Pons (tissue), 1 donor: ENCODE data around the gene ZNF335.
"Not testable (repeated sequence)": the region's sequence is repeated elsewhere in the genome, so short reads cannot be mapped to it uniquely, and the experiment has no call there.

Experiments used
- DNase-seq: peaks from one replicate; pipeline ENCODE4 v3.0.0-alpha.2; 2016; ENCODE audit warnings: low spot score

Gene ZNF335

DNA sequence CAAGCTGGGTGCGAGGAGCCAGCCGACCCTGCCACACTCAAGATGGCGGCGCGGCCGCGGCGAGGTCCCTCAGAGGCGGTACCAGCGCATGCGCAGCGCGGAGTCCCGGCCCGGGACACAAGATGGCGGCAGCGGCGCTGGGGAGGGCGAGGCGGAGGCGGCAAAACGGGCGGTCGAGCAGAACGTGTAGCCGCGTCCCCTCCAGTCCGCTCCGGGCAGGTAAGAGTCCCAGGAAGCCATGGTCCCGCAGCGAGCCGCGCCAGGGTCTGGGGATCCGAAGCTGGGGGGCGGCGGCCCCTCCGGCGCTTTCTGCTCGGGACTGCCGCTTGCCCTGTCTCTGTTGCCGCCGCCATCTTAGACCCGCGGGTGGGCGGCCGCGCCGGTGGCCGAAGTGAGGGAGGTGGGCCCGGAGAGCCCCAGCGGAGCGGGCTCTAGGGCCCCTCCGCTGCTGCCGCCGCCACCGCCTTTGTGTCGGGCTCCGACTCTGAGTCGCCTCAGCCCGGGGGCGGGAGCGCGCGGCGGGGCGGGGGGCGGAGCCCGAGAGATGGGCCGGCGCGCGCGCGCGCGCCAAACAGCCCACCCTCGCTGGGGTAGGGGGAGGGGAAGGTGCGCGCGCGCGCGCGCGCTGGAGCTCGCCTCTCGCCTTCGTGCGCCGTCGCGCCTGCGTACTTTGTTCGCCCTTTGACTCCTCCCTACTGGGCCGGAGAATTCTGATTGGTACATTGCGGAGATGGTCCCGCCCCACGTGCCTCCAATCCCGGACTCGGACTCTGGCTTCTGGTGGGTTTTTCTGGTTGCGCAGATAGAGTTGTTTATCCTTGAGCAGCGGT, 37.2 kb downstream of the ZNF335 start, which contains the start of gene PCIF1:
PCIF1 (plus strand) TSS at position 98 of the 830 bp plus-strand sequence. CDS start 4,317 bp downstream, outside the sequence.
- DNase-seq = peak; percentile 99

DNA sequence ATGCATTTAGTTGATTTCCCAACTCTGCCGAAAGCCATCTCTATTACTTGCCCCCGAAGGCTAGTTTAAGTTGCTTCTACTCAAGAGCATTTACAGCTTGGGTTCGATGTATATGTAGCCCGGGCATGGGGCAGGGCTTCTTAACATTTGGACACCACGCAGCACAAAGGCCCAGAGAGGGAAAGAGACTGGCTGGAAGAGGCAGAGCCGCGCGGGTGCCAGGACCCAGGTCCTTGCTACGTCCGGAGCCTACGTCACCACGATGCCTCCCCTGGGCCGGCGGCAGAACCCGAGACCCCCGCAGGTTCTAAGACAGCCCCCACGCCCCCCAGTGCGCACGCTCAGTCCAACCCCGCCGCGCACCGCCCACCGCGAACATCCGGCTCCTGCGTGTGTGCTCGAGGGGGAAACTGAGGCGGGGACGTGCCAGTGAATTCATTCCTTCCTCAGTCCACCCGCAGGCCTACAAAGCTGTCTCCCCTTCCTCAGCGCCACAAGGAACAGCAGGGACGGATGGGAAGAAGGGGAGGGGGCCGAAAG, 37.9 kb downstream of the ZNF335 start:
- no peak for DNase-seq

DNA sequence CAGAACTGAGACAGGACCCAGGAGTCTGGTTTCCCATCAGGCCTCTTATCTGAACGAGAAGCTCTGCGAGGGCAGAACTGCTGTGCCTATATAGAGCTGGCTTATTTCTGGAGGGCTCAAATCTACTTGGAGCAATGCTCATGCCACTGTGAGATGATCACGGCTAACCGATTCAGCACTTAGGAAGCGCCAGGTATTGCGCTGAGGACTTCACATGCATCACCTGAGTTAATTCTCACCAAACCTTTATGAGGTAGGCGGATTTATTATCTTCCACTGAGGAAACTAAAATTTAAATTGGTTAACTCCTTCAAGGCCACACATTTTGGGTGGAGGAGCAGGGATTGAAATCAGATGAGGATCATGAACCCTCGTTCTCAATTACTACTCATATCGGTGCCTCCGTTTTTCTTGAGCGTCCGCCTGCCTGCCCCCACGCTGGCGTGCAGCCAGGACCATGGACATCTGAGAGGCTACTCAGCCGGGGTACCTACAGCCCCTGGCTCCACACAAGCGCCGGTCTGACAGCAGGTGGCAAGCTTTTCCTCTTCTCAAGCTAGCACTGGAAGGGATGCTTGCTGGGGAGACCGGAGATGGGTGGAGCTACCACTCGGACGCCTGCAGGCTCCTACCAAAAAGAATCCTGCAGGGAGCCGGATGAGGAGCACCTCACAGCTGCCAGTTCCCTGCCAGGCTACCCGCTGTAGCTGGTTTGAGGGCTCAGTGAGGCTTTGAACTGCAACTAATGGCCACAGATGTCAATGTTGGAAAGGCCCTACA, 38.5 kb downstream of the ZNF335 start:
- DNase-seq = peak; percentile 71

- not testable (repeated sequence) for DNase-seq
Measured at GRCh38 chr20:45931680-45932079, 40.3 kb downstream of the ZNF335 start.

DNA sequence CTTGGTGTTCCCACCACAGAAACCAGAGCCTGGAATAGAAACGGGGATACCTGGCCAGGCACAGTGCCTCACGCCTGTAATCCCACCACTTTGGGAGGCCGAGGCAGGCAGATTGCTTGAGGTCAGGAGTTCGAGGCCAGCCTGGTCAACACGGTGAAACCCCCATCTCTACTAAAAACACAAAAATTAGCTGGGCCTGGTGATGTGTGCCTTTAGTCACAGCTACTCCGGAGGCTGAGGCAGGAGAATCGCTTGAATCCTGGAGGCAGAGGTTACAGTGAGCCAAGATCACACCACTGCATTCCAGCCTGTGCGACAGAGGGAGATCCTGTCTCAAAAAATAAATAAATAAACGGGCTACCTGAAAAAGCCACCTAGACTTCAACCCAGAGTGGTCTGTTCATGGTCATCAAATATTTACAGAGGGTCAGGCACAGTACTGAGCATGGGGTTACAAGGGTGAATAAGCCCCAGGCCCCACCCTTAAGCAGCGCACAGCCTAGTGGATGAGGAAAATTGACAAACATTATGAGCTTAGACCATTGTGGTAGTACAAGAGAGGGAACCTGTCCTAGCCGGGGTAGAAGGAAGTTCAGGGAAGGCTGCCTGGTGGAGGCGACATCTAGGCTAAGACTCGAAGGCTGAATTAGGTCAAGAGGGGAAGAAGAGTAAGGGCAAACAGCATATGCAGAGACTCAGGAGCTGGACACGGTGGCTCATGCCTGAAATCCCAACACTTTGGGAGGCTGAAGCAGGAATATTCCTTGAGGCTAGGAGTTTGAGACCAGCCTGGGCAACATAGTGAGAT, 44.7 kb downstream of the ZNF335 start:
- DNase-seq = no peak

DNA sequence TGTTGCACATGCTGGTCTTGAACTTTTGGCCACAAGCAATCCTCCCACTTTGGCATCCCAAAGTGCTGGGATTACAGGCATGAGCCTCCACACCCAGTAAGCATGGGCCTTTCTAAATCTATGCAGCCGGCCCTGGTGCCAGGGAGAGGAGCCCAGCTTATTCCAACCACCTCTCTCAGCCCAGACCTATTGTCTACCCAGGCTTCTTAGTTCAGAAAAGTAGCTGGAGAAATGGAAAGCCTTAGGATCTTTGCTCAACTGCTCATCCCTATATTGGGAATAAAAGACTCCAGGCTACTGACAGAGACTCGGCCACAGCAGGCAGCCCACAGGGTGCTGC, 45.3 kb downstream of the ZNF335 start:
- no peak for DNase-seq

- no peak for DNase-seq
Measured at GRCh38 chr20:45925821-45926506, 46.0 kb downstream of the ZNF335 start.

DNA sequence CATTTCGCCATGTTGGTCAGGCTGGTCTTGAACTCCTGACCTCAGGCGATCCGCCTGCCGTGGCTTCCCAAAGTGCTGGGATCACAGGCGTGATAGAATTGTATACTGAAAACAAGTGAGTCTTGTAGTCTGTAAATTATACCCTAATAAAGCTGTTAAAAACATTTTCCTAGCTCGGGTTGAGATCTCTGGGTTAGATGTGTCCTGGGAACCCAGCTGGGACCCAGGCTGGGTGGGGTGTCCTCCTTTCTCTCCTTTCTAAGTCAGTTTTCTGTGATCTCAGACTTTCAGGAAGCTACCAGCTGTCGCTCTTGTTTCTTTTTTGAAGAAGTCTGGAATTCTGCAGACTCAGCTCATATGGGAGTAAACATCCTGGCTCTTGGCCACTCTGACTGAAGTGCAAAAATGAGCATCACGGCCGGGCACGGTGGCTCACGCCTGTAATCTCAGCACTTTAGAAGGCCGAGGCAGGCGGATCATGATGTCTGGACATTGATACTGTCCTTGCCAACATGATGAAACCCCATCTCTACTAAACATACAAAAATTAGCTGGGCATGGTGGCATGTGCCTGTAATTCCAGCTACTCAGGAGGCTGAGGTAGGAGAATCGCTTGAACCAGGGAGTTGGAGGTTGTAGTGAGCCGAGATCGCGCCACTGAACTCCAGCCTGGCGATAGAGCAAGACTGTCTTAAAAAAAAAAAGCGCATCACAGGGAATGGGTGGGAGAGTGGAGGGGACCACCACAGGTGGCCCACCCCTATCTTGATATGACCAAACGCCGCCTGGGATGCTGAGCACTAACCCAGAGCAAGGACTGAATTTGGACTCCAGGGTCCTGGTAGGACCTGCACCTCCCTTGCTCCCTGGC, 47.4 kb downstream of the ZNF335 start:
- DNase-seq = peak; percentile 81

DNA sequence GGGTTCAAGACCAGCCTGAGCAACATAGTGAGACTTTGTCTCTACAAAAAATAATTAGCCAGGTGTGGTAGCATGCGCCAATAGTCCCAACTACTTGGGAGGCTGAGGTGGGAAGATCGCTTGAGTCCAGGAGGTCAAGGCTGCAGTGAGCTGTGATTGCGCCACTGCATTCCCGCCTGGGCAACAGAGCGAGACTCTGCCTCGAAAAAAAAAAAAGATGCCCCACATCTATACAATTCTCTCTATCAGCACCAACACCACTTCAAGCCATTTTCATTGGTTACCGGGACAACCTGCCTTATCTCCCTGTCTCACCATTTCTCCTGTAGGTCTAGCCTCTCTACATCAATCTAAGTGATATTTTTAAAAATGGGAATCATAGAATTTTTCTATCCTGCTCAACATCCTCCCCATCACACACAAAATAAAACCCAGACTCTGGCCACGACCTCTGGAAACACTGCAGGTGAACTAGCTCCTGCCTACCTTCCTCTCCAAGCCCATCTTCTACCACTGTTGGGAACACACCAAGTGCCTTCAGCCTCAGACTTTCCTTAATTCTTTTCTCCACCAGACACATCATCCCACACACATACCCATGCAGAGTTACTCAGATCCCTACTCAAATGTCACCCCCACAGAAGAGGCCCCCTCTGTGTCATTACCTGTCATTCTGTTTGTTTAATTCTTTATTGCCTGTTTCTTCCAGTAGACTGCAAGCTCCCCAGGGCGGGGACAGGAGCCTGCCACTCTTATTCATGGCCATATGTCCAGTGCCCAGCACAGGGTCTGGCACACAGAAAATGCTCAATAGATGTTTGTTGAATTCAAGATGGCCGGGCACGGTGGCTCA, 50.4 kb downstream of the ZNF335 start:
- no peak for DNase-seq

DNA sequence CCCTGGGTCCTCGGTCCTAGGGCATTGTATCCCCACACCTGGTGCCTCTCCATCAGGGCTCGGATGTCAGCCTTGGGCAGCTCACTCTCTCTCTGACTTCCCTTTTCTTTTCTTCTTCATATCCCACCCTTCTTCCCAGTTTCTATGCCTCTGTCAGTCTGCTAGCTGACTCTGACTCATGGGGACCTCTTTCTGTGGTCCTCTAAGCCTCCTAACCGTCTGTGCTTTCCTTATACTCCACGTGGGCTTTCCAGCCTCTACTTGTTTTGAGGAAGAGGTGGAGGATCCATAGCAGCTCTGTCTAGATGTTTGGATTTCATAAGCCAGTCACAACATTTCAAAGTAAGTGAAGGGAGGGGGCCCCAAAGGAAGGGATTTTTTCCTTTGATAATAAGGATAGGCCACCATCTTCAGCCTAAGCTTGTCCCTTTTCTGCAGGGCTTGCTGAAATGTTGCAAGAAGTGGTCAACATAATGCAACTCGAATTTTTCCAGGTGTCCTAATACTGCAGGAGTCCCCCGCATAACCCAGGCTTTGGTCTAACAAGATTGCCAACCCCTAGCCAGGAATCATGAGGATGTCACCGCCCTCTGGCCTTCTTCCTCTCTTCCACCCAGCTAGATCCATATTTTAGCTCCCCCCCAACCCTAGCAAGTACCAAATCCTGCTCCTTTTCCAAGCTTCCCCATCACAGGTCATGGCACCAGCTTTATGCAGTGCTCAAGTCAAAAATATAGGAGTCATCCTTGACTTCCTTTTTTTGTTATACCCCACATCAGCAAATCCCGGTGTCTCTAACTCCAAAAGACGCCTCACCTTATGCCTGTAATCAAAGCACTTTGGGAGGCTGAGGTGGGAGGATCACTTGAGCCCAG, 51.3 kb downstream of the ZNF335 start:
- no peak for DNase-seq

- no peak for DNase-seq
Measured at GRCh38 chr20:45919542-45920399, 52.2 kb downstream of the ZNF335 start.

DNA sequence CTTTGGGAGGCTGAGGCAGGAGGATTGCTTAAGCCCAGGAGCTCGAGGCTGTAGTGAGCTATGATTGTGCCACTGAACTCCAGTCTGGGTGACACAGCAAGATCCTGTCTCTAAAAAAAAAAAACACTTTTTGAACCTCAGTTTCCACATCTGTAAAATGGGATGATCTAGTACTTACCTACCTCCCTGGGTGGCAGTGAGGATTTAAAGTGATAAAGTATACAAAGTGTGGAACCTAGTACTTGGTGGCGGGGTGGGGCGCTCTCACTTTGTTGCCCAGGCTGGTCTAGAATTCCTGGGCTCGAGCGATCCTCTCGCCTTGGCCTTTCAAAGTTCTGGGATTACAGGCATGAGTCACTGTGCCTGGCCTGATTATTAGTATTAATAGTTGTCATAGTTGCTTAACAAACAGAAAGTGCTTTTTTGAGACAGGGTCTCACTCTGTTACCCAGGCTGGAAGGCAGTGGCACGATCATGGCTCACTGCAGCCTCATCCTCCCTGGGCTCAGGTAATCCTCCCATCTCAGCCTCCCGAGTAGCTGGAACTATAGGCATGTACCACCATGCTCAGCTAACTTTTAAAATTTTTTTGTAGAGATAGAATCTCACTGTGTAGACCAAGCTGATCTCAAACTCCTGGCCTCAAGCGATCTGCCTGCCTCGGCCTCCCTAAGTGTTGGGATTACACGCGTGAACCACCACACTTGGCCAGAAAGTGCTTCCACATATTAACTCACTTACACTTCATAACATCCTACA, 53.0 kb downstream of the ZNF335 start:
- DNase-seq = no peak

DNA sequence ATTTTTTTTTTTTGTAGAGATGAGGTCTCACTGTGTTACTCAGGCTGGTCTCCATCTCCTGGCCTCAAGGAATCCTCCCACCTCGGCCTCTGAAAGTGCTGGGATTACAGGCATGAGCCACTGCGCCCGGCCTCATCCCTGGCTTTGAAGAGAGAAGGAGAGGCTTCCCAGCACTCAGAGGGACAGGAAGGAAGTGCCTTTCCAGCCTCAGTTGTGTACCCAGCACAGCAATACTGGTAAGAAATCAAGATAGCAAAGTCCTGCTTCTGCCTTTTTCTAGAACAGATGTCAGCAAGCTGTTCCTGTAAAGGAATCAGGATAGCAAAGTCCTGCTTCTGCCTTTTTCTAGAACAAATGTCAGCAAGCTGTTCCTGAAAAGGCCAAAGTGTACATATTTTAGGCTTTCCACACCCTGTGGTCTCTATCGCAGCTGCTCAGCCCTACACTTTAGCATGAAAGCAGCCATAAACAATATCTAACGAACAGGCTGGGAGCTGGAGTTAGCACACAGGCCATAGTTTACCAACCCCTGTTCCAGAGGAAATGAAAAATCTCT, 53.7 kb downstream of the ZNF335 start:
- DNase-seq = no peak

DNA sequence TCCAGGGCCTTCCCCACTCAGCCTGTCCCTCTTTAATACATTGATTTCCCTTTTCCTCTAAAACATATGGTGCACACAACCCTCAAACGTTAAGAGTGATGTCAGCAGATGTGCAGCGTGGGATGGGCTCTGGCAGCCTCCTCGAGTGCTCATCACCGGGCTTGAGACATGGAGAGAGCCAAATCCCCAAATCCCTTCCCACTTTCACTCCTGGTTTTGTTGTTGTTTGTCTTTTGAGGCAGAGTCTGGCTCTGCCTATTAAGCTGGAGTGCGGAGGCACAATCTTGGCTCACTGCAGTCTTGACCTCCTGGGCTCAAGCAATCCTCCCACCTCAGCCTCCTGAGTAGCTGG, 54.2 kb downstream of the ZNF335 start:
- DNase-seq = no peak

DNA sequence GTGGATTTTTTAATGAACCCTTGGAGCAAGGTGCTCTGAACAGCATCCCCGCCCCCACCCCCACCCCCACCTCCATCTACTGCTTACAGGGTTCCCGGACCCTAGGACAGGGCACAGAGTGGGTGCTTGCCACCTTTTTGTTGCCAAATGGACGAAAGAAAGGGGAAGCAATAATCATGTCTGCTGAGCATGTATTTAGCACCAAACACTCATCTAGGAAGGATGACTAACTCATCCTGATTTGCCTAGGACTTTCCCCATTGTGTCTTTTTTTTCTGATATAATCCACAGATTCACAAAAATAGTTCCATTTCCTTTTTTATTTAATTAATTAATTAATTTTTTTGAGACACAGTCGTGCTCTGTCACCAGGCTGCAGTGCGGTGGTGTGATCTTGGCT, 58.9 kb downstream of the ZNF335 start:
- DNase-seq = no peak

- DNase-seq = no peak
Measured at GRCh38 chr20:45912344-45912682, 59.7 kb downstream of the ZNF335 start.
